HG02610 (cell line): Measurements from ENCODE around the gene MAP3K20.

ENCODE experiments used
- ATAC-seq: cut with Tn5 transposase; IDR thresholded peaks from one replicate; pipeline ENCODE4 v1.9.1; 2021; ENCODE audit warnings: mild to moderate bottlenecking, moderate library complexity; ENCODE audit not compliant: unreplicated experiment

Gene MAP3K20

GRCh38 chr2:173050684-173051083 lies 25.0 kb upstream of the MAP3K20 start:
- ATAC-seq: no peak

GRCh38 chr2:173051463-173052215 lies 24.0 kb upstream of the MAP3K20 start:
- no peak for ATAC-seq

DNA sequence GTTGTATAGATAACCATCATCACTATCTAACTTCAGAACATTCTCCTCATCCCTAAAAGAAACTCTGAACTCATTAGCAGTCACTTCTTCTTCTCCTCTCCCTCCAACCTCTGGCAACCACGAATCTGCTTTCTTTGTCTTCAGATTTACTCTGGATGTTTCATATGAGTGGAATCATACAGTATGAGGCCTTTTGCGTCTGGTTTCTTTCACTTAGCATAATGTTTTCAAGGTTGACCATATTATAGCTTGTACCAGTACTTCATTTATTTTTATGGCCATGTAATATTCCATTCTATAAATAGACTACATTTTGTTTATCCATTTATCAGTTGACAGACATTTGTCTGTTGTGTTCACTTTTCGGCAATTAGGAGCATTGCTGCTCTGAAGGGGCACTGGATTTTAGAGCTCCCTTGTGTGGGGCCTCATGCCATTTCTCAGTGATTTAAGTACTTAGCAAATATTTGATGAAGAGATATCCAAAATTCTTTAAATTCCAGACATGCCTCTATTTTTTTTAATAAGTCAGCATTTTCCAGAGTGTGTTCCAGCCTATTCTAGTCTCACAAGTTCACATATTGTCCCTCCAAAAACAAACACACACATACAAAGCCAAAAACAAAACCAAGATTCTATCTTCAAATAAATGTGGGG lies 22.5 kb upstream of the MAP3K20 start:
- no peak for ATAC-seq

DNA sequence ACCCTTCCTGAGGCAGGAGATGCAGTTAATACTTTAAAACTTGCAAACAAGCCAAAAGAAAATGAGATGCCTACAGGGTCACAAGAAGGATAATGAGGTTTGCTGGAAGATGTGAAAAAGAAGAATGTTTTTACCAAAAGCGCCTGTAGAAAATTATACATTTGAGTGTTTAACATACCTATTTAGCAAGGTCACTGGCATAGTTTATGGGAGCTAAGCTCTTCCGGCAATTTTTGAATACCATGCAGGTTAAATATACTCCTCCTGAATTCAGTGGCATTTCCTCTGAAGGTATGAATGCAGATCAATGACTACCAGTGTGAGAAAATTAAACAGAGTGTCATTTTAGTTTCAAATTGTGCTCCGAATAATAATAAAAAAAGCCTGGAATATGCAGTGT lies 21.2 kb upstream of the MAP3K20 start:
- ATAC-seq: no peak

- ATAC-seq: no peak
Measured at GRCh38 chr2:173056705-173057364, 18.8 kb upstream of the MAP3K20 start.

GRCh38 chr2:173058097-173058496 lies 17.5 kb upstream of the MAP3K20 start:
- no peak for ATAC-seq

DNA sequence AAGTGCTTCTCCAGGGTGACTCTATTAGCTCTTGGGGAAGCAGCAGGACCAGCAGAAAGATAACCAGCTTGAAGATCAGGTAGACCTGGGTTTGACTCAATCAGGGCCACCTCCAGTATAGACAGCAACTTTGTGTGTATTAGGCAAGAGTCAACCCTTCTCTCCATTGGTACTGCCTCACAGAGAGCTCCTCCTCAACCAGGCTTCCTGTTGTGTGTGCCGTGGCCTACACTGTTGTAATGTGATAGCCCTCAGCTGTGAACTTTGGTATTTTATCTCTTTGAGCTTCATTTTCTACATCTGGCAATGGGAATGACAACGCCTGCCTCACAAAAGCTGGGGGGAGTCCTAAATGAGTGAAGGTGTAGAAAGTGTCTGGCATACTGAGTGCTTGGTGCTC lies 17.0 kb upstream of the MAP3K20 start:
- no peak for ATAC-seq

- no peak for ATAC-seq
Measured at GRCh38 chr2:173059292-173059691, 16.4 kb upstream of the MAP3K20 start.

- ATAC-seq: no peak
Measured at GRCh38 chr2:173059971-173060461, 15.6 kb upstream of the MAP3K20 start.

DNA sequence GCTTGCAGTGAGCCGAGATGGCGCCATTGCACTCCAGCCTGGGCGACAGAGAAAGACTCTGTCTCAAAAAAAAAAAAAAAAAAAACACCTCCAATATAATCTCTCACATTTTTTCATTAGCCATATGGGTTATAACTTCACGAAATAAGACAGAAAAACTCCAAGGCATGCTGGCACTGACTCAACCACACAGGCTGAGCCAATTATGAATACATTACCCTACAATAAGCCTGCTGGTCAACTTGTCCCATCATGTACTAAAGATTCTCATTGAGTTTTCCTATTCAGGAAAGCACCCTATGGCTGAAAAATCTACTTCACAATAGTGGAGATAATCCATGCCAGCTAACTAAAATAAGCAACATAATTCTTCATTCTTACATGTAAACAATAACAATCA lies 12.8 kb upstream of the MAP3K20 start:
- ATAC-seq: no peak

- ATAC-seq: no peak
Measured at GRCh38 chr2:173064151-173064805, 11.4 kb upstream of the MAP3K20 start.

DNA sequence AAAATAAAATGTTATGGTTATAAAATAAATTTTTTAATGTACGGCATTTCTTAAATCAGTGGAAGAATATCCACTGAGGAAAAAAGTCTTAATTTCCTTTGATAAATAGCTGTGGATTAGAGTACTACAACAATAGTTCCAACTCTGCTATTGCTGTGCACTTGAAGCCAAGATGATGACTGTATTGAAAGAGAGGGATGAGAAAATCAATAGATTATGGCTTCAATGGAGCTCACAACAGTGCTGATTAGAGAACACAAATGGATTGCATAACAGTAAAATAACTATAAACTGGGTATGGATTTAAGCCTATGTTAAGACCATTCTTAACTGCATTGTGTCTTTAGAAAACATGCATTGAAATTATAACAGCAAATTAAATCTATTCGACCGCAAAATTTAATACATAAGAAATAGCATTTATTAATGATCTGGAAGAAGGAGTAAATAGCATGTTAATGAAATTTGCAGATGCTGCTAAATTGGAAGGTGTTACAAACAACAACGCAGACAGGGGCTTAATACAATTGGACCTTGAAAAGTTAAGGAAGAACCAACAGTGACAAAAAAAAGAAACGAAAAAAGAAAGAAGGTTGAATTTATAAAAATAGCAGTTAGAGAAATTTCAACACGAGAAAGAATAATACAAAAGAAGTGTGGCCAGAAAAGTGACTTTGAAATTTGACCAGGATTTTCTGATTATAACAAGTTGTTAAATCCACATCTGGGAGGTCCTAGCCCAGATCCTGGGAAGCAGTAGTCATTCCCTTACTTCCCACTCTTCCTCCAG lies 8.6 kb upstream of the MAP3K20 start:
- no peak for ATAC-seq

- no peak for ATAC-seq
Measured at GRCh38 chr2:173075056-173075780, 428 bp upstream of the MAP3K20 start.

DNA sequence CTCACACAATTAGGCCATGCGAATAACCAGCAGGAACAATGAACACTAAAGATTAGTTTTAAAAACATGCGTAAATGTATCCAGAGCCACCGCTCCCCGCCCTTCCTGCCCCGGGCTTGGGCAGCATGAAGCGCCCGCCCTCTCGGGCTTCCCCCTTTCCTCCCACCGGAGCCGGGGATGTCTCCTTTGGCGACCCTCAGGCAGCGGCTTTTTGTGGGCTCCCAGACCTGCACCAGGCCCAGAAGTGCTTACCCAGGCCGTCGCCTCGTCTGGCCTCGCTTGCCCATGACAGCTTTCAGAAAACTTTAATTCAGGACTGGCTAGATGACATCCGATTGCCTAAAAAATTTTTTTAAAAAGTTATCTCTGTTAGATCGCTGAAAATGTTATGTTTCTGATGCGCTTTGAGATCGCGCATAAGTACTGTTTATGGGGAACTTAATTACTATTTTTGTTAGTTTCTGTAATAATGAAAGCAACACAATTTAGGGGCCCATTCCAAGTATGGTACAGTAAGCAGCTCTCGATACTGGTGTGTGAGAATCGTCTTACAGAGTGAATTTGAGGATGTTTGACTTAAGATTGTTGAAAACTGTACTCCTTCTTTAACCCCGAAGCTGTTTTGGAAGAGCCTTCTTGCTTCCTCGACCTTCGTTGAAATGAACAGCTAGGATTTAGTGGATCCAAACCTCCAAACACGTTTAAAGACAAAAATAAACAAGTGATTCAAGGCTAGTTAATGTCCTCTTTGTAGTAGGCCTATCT lies 1.1 kb downstream of the MAP3K20 start:
- ATAC-seq: peak; percentile 35

GRCh38 chr2:173077506-173078177 lies 2.0 kb downstream of the MAP3K20 start:
- ATAC-seq: no peak

DNA sequence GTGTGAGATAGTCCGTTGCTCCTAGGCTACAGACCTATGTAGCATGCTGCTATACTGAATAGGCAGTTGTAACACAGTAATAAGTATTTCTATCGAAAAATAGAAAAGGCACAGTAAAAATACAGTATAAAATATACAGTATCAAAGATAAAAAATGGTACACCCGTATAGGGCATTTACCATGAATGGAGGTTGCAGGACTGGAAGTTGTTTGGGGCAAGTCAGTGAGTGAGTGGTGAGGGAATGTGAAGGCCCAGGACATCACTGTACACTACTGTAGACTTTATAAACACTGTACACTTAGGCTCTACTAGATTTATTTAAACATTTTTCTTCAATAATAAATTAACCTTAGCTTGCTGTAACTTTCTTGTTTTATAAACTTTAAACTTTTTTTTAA lies 3.5 kb downstream of the MAP3K20 start:
- no peak for ATAC-seq

DNA sequence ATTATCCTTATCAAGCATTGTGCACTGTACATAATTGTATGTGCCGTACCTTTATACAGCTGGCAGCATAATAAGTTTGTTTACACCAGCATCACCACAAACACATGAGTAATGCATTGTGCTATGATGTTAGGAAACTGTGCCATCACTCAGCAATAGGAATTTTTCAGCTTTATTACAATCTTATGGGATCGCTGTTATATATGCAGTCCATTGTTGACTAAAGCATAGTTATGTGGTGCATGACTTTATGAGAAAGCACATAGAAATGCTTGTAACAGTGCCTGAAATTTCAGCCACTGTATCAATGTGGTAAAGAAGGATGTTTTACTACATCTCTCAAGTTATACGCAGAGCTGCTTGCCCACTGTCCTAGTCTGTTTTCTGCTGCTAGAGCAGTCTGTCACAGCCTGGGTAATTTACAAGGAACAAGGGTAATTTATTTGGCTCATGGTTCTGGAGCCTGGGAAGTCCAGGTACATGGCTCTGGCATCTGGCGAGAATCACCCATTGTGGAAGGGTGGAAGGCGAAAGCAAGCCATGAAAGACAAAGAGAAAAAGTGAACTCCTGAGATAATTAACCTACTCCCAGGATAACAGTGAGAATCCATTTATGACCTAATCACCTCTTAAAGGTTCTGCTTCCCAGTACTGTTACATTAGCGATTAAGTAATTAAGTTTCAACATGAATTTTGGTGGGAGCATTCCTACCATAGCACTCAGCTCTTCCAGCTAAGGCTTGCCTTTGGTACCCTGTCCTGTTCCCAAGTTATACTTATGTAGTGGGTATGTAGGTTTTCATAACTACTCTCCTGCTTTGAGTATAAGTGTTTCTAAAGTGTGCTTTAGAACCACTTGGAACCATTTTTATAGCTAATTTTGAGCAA lies 4.6 kb downstream of the MAP3K20 start:
- ATAC-seq: no peak
